Activated CD8-positive, alpha-beta memory T cell treated with anti-CD3 and anti-CD28 coated beads, Interleukin-2, amount 50 U/mL, for 1 hour (primary cell): ENCODE results near the gene CEP120.
A peak's percentile ranks its signal among the peaks of the same experiment; 100 is the strongest.
"Not testable (repeated sequence)": the region's sequence is repeated elsewhere in the genome, so short reads cannot be mapped to it uniquely, and the experiment has no call there.

Experiments
- DNase-seq: peaks from one replicate; pipeline ENCODE4 v3.0.0-alpha.2; 2020; ENCODE audit errors: extremely low read depth

CEP120 gene

GRCh38 chr5:123423278-123424149, at the start of gene CEP120:
Gene CEP120 (minus strand): TSS chr5:123423403. CDS start chr5:123422998, 405 bp downstream.
- DNase-seq, result peak; percentile 96

GRCh38 chr5:123472150-123472924, 49.1 kb upstream of the CEP120 start:
- DNase-seq, result no peak

- DNase-seq, result no peak
Observed at GRCh38 chr5:123471385-123471784, 48.2 kb upstream of the CEP120 start.

GRCh38 chr5:123466839-123467238, 43.6 kb upstream of the CEP120 start:
- not testable (repeated sequence) for DNase-seq

- DNase-seq, result no peak
Observed at GRCh38 chr5:123460296-123460729, 37.1 kb upstream of the CEP120 start.

GRCh38 chr5:123458994-123459393, 35.8 kb upstream of the CEP120 start:
- DNase-seq, result not testable (repeated sequence)

- DNase-seq, result no peak
Observed at GRCh38 chr5:123456242-123456641, 33.0 kb upstream of the CEP120 start.

- DNase-seq, result no peak
Observed at GRCh38 chr5:123455640-123456039, 32.4 kb upstream of the CEP120 start.

GRCh38 chr5:123455095-123455494, 31.9 kb upstream of the CEP120 start:
- no peak for DNase-seq

GRCh38 chr5:123454259-123454911, 31.2 kb upstream of the CEP120 start:
- DNase-seq, result no peak

- no peak for DNase-seq
Observed at GRCh38 chr5:123452401-123452800, 29.2 kb upstream of the CEP120 start.

- no peak for DNase-seq
Observed at GRCh38 chr5:123451047-123451446, 27.8 kb upstream of the CEP120 start.

- DNase-seq, result no peak
Observed at GRCh38 chr5:123450640-123451039, 27.4 kb upstream of the CEP120 start.

GRCh38 chr5:123450114-123450513, 26.9 kb upstream of the CEP120 start:
- no peak for DNase-seq

- DNase-seq, result no peak
Observed at GRCh38 chr5:123449424-123449974, 26.3 kb upstream of the CEP120 start.

GRCh38 chr5:123448743-123449142, 25.5 kb upstream of the CEP120 start:
- no peak for DNase-seq

- DNase-seq, result no peak
Observed at GRCh38 chr5:123448017-123448617, 24.9 kb upstream of the CEP120 start.

- DNase-seq, result no peak
Observed at GRCh38 chr5:123444016-123444415, 20.8 kb upstream of the CEP120 start.

- no peak for DNase-seq
Observed at GRCh38 chr5:123441408-123441807, 18.2 kb upstream of the CEP120 start.

GRCh38 chr5:123440456-123441181, 17.4 kb upstream of the CEP120 start:
- no peak for DNase-seq

GRCh38 chr5:123439709-123440108, 16.5 kb upstream of the CEP120 start:
- DNase-seq, result no peak
